T-helper 2 cell treated with Interferon-gamma antibody and Interleukin-4, amounts not matched to agents 100 ng/mL and 5 ng/mL, for 36 hours (primary cell): ENCODE measurements around the gene SLC4A4. TPM values are rescaled to one million over a fixed set of nuclear protein-coding genes. Genes with fewer than 3 reads are reported as not detected.

Experiments used
- intact Hi-C: fragments of 100-400 bp; cut with micrococcal nuclease; formaldehyde crosslinking; loops from one replicate; pipeline ENCODE4 v1.15.1; 2023
- total RNA-seq: library from RNA; stranded (reverse); gene quantifications from 2 replicates; pipeline ENCODE4 v1.2.3, GENCODE V29; 2022

The SLC4A4 gene
- total RNA-seq, 1 donor from 2014 or later = 1.9 TPM

GRCh38 chr4:71469541-71469940 is 130.7 kb downstream of the SLC4A4 start:
- intact Hi-C loops = no loop called here

- intact Hi-C loops = no loop called here
Measured at GRCh38 chr4:71470524-71470923, 131.7 kb downstream of the SLC4A4 start.

GRCh38 chr4:71472946-71473345 is 134.1 kb downstream of the SLC4A4 start:
- intact Hi-C loops = no loop called here

DNA sequence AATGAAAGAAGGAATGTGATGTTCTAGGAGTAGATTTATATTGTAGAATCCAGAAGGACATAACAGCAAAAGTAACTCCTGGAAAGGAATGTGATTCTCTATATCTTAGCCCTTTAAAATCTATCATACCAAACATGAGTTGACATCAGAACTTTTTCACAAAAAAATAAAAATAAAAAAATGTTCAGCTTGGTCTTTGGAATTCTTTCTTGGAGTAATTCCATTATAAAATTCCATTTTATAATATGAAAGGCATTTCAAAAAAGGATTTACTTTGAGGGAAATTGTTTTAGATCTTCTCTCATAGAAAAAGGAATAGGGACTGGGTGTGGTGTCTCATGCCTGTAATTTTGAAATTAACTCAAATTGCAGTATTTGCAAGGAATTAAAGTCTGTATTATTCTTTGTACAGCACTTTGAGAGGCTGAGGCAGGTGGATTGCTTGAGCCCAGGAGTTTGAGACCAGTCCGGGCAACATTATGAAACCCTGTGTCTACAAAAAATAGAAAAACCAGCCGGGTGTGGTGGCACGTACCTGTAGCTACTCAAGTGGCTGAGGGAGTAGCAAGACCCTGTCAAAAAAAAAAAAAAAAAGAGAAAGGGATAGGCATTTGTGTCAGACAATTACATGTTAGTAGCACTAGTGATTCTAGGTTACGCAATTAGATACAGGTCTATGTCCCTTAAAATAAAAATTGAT is 134.9 kb downstream of the SLC4A4 start:
- intact Hi-C loops = no loop called here

- intact Hi-C loops = no loop called here
Measured at GRCh38 chr4:71474731-71475130, 135.9 kb downstream of the SLC4A4 start.

DNA sequence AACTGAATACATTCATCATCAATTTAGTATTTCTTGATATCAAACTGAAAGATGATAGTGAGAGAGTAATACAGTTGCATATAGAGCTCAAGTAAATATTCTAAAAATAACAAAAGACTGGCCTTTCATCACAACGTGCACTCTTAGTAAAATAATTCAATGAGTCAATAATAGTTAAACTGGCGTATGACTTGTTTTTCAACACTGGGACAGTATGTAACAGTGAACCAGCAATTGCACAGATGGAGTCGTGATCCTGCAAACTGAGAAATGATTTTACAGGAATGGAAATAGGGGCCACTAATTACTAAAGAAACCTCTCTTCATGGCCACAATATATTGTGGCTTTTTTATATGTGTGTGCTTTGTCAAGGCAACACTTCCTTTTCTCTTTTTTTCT is 137.4 kb downstream of the SLC4A4 start:
- intact Hi-C loops = no loop called here

DNA sequence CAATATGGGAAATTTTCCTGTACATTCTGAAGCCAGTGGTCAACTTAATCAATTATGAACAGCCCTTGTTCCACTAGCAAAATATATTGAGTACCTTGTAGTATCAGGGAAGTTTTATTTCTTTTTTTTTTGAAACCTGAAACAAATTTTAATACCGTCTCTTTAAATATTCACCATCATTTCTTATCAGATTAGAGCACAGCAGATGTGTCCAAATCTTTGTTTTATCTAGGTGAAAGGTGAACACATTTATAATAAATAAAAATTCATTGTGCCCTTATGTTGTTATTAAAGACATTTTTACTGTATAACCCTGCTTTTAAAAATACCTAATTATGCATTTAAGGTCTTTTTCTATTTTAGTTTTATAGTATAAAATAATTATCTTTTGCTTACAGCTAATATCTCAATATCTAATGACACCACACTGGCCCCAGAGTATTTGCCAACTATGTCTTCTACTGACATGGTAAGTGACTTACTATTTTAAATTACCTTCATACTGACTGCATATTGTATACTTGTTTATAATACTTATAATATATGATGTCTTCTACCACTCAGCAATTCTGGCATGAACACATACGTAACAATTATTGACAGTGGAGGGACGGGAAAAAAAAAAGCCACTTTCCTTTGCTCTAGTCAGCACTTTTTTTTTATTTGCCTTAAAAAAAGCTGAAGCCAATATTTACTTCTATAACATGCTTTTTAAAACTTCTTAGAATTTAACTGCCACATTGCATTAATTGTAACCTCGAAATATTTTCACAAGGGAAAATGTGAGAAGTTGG is 147.9 kb downstream of the SLC4A4 start:
- intact Hi-C loops = no loop called here

GRCh38 chr4:71487344-71487920 is 148.6 kb downstream of the SLC4A4 start:
- intact Hi-C loops = no loop called here

- intact Hi-C loops = no loop called here
Measured at GRCh38 chr4:71494539-71494938, 155.7 kb downstream of the SLC4A4 start.

GRCh38 chr4:71495454-71495853 is 156.6 kb downstream of the SLC4A4 start:
- intact Hi-C loops = no loop called here

DNA sequence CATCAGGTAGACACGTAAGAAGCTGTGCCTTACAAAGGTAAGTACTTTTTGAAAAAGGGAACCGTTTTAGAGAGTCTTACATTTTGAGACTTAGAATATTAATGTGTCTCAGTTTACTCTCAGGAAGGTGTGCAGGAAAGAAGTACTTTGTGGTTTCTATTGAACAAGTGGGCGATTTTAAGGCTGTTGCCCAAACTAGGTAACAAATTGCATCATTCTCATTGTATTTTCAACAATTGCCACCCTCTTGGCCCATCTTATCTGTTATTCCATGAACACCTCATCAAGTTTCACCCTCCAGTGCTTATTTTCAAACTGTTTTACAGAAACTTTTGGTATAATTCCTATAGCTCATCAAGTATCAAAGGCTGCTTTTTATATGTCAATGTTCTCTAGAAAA is 158.3 kb downstream of the SLC4A4 start:
- intact Hi-C loops = no loop called here

- intact Hi-C loops = no loop called here
Measured at GRCh38 chr4:71498002-71498401, 159.2 kb downstream of the SLC4A4 start.

- intact Hi-C loops = no loop called here
Measured at GRCh38 chr4:71498625-71499024, 159.8 kb downstream of the SLC4A4 start.

- intact Hi-C loops = no loop called here
Measured at GRCh38 chr4:71501992-71502391, 163.2 kb downstream of the SLC4A4 start.

DNA sequence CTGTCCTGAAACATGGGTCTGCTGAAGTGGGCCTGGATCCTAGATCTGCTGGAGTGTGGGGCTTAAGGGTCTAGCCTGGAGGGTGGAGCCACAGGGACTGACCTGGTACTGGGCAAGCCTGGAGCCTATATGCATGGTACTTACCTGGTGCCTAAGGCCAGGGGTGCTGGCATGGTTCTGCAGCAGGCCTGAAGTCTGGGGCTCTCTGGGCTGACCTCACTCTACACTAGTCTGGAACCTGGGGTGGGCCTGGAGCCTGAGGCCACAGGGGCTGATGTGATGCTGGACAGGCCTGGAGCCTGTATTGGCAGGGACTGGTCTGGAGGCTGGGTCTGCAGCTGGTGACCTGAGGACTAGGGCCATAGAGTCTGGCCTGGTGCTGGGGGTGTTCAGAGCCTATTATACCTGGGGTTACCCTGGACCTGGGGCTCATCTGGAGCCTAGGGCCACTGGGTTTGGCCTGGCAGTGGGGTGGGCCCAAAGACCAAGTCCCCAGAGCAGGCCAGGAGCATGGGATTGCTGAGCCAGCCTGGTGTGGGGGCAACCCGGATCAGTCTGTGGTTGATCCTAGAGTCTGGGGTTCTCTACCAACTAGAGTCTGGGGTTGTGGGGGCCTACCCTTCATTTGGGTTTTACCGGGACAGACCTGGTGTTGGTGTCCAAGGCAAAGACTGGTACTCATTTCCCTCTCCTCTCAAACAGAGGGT is 179.6 kb downstream of the SLC4A4 start:
- intact Hi-C loops = no loop called here

DNA sequence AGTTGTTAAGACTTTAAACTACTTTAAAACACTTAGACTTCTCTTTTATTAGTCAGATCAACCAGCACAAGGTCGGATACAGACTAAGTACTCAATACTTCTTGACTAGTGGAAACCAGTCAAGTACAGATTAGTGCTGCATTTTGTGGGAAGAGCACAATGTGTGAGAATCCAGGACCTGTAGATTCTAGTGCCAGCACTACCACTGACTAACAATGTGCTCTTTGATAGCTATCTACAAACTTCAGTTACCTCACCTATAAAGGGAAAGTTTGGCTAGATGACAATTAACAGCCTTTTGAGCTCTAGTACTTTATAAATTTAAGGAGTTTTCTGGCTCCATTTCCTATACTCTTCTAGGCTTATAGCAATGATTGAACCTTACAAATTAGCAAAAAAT is 181.5 kb downstream of the SLC4A4 start:
- intact Hi-C loops = no loop called here

DNA sequence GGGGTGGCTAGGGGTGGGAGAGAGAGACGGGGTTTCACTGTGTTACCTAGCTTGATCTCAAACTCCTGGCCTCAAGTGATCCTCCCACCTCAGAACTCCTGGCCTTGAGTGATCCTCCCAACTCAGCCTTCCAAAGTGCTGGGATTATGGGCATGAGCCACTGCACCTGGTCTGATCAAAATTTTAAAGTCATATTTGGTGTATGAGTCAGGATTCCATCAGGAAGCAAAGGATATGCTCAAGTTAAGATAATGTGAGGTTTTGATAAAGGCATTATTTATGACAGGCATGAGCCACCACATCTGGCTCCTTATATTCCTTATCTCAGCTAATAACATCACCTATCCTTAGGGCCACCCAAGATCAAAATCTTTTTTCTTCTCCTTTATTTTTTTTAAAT is 182.0 kb downstream of the SLC4A4 start:
- intact Hi-C loops = no loop called here

GRCh38 chr4:71524756-71525155 is 185.9 kb downstream of the SLC4A4 start:
- intact Hi-C loops = no loop called here

DNA sequence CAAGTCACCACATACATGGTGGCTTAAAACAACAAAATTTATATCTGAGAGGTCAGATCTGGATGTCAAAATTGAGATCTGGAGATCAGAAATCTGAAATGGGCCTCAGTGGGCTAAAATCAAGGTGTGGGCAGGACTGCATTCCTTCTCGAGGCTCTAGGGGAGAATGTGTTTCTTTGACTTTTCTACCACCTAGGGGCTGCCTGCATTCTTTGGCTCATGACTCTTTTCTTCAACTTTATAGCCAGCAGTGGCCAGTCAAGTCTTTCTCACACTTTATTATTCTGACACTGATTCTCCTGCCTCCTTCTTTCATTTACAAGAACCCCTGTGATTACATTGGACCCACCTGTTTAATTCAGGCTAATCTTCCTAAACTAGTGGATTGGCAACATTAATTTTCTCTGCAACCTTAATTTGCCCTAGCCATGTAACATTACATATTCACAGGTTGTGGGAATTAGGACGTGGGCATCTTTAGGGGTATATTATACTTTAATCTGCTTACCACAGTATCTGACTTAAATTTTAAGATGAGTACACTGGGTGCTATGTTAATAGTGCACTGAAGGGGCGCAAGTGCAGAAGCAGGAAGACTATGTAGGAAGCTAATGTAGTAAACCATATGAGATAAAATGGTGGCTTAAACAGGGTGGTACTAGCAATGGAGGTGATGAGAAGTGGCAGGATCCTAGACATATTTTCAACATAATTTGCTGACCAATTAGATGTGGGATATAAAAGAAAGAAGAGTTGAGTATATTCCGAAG is 188.0 kb downstream of the SLC4A4 start:
- intact Hi-C loops = no loop called here

GRCh38 chr4:71532407-71532806 is 193.6 kb downstream of the SLC4A4 start:
- intact Hi-C loops = no loop called here

DNA sequence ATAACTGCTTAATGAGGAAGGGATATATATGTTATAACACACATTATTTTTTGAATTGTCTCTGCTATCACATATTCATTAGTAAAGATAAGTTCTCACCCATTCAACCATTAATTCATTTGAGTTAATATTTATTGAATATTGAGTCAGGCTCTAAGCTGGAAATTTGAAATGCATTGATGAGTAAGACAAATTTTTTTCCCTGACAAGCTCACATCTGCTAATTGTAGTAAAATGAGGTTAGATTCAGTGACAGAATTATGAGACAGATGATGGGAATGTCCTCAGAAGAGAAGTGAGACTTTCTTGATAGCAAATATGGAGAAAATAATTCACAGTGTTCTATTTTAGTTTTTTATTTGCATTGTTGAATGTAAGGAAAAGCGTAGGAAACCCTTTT is 194.3 kb downstream of the SLC4A4 start:
- intact Hi-C loops = no loop called here
